ENCODE measurements around the gene MCFD2. TPM values are rescaled to one million over a fixed set of nuclear protein-coding genes. Genes with fewer than 3 reads are reported as not detected.
A peak's percentile ranks its signal among the peaks of the same experiment; 100 is the strongest.

Gene MCFD2
- total RNA-seq, 2 experiments from 2014 or later = 27.7 to 31.8 TPM

GRCh38 chr2:46950314-46950713, 34.7 kb upstream of the MCFD2 start:
- H3K36me3 Mint-ChIP-seq (ENCODE audit: low read depth) = peaks cover 39% of the 10 kb centered on the region
- no peak overlapping the region for H3K4me3 Mint-ChIP-seq
- DNase-seq = no peak
- no peak overlapping the region for H3K27ac Mint-ChIP-seq
- no peak for TF ChIP-seq CTCF (IDR thresholded peaks at IDR 0.05)
- ChIA-PET CTCF (no interaction called here), POLR2A (interaction anchor here (1.2 kb wide), 1 partner anchor 13 kb away, joined by 4 read pairs; no protein-coding TSS in a partner anchor)
- no peaks in the 10 kb centered on the region for H3K9me3 Mint-ChIP-seq
- peaks cover 27% of the 10 kb centered on the region for H3K4me1 Mint-ChIP-seq (ENCODE audit: low read depth)
- H3K27me3 Mint-ChIP-seq = no peaks in the 10 kb centered on the region
- intact Hi-C loops (cut with micrococcal nuclease) = no loop called here
- no peak for ATAC-seq

GRCh38 chr2:46947841-46948240, 32.2 kb upstream of the MCFD2 start:
- POLR2A ChIA-PET = no interaction called here
- CTCF ChIA-PET = interaction anchor here (2.2 kb wide), 1 partner anchor 29 kb away, joined by 7 read pairs; no protein-coding TSS in a partner anchor
- Mint-ChIP-seq H3K27me3 (no peaks in the 10 kb centered on the region), H3K36me3 (ENCODE audit: low read depth) (peaks cover 41% of the 10 kb centered on the region), H3K4me1 (ENCODE audit: low read depth) (peaks cover 46% of the 10 kb centered on the region), H3K4me3 (no peak overlapping the region), H3K9me3 (no peaks in the 10 kb centered on the region), H3K27ac (no peak overlapping the region)
- ATAC-seq (no peak), DNase-seq (no peak)
- TF ChIP-seq CTCF (IDR thresholded peaks at IDR 0.05) = no peak
- intact Hi-C loops (cut with micrococcal nuclease) = no loop called here

GRCh38 chr2:46945671-46946070, 30.1 kb upstream of the MCFD2 start:
- ChIA-PET POLR2A (interaction anchor here (1.5 kb wide), 1 partner anchor 9 kb away, joined by 4 read pairs; no protein-coding TSS in a partner anchor), CTCF (no interaction called here)
- peak overlapping the region; percentile 99 for H3K27ac Mint-ChIP-seq
- peaks cover 49% of the 10 kb centered on the region for H3K4me1 Mint-ChIP-seq (ENCODE audit: low read depth)
- H3K36me3 Mint-ChIP-seq (ENCODE audit: low read depth) = peaks cover 41% of the 10 kb centered on the region
- H3K9me3 Mint-ChIP-seq = no peaks in the 10 kb centered on the region
- intact Hi-C loops (cut with micrococcal nuclease) = no loop called here
- ATAC-seq (no peak), DNase-seq (peak; percentile 8)
- TF ChIP-seq CTCF (IDR thresholded peaks at IDR 0.05) = no peak
- no peaks in the 10 kb centered on the region for H3K27me3 Mint-ChIP-seq
- no peak overlapping the region for H3K4me3 Mint-ChIP-seq

GRCh38 chr2:46943881-46944798, 28.5 kb upstream of the MCFD2 start:
- CTCF ChIA-PET = interaction anchor here (0.9 to 1.4 kb wide), 2 partner anchors 19 to 30 kb away, joined by 3 read pairs; no protein-coding TSS in a partner anchor
- intact Hi-C loops (cut with micrococcal nuclease) = loop anchor here (2.0 kb wide), 2 partner anchors 27 to 35 kb away; no protein-coding TSS in a partner anchor
- POLR2A ChIA-PET = interaction anchor here (0.6 to 1.9 kb wide), 9 partner anchors 8 to 46 kb away, joined by 3 to 5 read pairs (median 3); no protein-coding TSS in a partner anchor
- Mint-ChIP-seq H3K27ac (peak overlapping the region; percentile 99), H3K4me3 (peak overlapping the region; percentile 90), H3K9me3 (no peaks in the 10 kb centered on the region), H3K4me1 (ENCODE audit: low read depth) (peaks cover 52% of the 10 kb centered on the region), H3K36me3 (ENCODE audit: low read depth) (peaks cover 35% of the 10 kb centered on the region), H3K27me3 (no peaks in the 10 kb centered on the region)
- peak; percentile 76 for ATAC-seq
- TF ChIP-seq CTCF (IDR thresholded peaks at IDR 0.05) = no peak
- DNase-seq = peak; percentile 91

All from activated CD8-positive, alpha-beta T cell treated with anti-CD3 and anti-CD28 coated beads for 36 hours (primary cell).